Kidney capillary endothelial cell (primary cell): ENCODE data around the gene DDN.
A peak's percentile ranks its signal among the peaks of the same experiment; 100 is the strongest.

Experiments
- DNase-seq: peaks from one replicate; pipeline ENCODE4 v3.0.0-alpha.2; 2018; ENCODE audit warnings: low spot score

The DDN gene

GRCh38 chr12:49031573-49032161, 32.5 kb upstream of the DDN start:
- DNase-seq = no peak

DNA sequence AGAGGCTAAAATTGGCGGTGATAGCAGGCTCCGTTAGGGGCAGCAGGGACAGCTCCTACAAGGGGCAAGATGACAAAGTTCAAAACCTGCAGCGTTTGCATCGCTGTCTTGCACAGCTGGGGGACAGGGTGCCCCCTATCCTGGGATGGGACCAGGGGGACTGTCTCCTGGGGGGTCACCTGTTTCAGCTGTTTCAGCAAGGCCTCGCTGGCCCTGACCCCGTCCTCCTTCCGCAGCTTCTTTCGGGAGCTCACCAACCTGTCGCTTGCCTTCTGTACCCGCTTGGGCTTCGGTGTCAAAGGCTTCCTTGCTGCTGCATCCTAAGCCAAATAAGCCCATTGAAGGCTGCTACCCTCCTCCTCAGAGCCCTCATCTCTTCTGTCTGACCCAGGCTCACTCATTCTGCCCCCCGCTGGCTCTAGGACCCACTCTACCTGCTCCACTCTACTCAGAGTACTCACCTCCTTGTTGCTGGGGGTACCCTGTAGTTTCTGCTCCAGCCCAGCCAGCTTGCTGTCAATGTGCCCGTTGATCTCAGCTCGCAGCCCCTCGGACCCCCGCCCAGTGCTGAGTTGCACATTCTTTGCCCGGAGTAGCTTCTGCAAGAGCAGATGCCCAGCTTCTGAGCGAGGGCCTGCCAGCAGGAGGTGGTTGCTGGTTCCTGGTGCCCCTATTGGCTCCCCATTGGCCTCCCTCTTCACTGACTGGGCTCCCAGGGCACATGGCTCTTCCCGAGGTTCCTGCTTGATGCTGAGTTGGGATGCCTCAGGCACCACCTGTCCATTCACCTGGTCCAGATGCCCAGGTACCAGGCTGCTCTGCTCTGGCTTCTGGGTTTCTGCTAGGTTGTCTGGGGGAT, 31.8 kb upstream of the DDN start:
- no peak for DNase-seq

GRCh38 chr12:49030119-49030518, 30.9 kb upstream of the DDN start:
- DNase-seq = no peak

- DNase-seq = no peak
Observed at GRCh38 chr12:49028666-49029275, 29.6 kb upstream of the DDN start.

- DNase-seq = no peak
Observed at GRCh38 chr12:49027846-49028555, 28.8 kb upstream of the DDN start.

DNA sequence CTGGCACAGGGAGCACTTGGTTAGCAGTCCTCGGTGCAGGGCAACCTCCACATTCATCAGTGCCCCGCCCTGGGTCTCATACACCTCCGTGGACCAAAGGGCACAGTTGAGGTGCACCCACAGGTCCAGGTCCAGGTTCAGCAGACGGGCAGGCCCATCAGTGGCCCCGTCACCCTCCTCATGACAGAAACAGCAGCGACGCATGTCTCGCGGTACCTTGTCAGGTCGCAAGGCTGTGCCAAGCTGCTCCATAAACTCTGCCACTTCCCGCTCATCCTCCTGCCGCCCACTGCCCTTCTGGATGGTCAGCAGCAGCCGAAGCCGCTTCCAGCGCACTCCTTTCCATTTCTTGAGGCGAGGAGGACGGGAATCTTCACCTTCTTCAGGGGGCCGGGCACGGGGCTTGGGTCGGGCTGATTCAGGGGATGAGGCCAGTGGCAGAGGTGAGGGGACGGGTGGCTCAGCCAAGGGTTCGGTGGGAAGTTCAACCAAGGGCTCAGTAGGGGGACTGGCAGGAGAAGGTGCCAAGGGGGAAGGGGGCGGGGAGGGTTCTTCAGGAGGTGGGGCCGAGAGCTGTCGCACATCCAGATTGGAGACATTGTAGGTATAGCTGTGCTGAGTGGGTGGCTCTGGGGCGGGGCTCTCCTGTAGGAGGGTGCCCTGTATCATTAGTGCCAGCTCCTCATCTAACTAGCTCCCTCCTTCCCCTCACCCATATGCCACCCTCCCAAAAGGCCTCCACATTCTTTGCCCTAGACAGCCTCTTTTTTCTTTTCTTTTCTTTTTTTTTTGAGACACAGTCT, 27.7 kb upstream of the DDN start:
- no peak for DNase-seq

GRCh38 chr12:49026101-49026500, 26.9 kb upstream of the DDN start:
- no peak for DNase-seq

DNA sequence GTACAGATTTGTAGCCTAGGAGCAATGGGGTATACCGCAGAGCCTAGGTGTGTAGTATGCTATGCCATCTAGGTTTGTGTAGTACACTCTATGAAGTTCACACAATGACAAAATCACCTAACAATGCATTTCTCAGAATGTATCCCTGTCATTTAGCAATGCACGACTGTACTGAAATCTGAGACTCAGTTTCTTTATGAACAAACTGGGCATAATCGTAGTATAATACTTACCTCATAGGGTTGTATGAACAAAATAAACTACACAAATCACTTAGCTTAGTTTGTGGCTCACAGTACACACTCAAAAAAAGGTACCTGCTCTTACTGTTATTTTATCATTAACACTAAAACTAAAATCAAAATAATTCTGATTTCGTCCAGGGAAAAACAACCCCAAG, 26.3 kb upstream of the DDN start:
- DNase-seq = no peak

- DNase-seq = no peak
Observed at GRCh38 chr12:49024543-49024942, 25.4 kb upstream of the DDN start.

DNA sequence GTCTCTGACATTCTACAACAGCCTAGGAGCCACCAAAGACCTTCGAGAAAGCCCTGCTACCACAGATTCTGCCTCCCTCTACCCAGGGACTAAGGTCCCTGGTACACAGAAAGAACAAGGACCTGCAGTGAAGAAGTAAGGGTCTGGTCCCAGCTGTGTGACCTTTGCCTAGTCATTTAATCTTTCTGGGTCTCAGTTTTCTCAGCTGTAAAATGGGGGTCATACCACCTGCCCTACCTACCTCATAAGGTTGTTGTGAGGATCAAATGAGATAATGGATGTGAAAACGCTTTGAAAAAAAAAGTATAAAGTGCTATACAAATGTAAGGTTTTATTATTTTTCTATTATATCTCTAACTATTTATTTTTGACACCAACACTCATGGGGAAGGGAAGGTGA, 24.6 kb upstream of the DDN start:
- no peak for DNase-seq

GRCh38 chr12:49022558-49023178, 23.5 kb upstream of the DDN start:
- no peak for DNase-seq

DNA sequence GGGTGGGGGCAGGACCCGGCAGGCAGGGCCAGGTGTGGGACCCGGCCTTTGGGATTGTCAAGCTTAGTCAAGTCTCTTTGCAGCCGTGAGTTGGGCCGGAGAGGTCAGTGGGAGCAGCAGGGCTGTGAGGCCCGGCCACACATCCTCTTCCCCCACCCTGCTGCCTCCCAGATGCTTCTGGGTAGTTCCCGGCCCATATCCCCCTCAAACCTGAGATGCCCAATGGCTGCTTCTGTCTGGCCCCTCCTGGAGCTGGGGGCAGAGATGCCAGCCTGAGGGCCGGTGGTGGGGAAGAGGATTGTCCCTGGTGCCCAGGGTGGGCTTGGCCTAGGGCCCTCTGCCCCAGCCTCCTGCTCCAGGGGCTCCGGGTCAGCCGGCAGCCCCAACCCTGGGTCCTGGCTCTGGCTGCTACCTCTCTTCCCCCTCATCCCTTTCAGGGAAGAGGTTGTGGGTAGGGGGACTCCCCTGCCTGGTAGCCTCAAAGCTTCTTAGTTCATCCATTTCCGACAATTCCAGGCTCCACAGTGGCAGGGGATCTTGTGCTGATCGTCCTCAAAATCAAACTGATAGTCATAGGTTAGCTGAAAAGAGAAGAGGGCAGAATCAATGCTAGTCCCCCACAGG, 22.2 kb upstream of the DDN start:
- no peak for DNase-seq

- DNase-seq = no peak
Observed at GRCh38 chr12:49020441-49020840, 21.3 kb upstream of the DDN start.

- DNase-seq = no peak
Observed at GRCh38 chr12:49019443-49020324, 20.5 kb upstream of the DDN start.

DNA sequence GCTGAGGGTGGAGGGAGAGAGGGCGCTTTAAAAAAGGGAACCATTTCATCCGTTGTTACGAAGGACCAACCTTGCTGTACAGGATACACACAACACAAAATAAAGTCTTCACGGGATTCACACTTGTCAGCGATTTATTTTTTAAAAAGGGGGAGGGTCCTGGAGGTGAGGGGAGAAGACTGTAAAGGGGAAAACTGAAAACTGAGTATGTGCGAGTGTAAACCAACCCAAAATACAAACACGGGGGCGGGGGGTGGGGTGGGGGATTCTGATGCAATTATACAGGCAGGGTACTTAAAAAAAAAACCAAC, 19.9 kb upstream of the DDN start:
- no peak for DNase-seq

DNA sequence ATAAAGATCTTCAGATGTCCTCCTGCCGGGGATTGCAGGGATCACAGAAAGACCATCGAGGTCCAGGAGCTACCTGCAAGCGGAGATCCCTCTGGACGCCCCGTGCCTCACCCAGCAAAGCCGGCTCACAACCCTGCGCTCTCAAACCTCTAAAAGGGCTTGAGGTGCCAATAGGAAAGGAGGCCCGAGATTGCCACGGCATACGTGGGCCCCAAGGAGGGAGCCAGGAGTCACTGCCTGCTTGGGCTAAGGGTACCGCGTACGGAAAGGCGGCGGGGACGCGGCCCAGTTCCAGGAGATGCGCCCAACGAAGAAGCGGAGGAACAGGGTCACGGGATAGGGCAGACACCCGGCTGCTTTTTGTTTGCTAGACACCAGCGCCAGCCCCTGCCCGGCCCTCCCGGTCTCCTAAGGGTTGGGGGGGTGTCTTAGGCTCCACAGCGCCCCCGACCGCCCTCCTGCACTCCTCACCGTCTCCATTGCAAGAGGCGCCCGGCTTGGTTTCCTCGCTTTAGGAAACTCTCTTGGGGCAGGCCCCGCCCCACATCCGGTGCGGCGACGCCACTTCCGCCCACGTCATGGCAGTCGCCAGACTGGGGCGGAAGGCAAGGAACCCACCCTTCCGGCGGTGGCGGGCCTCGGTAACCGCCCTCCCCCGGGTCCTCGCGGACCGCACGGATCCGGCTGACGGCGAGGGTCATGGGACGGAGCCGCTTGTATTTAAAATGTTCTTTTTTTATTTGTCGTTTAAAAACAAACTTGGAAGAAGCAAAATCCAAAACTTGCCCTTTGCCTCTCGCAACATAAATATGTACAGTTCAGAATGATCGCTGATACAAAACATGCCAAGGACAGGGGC, 19.3 kb upstream of the DDN start, which contains the start of gene PRKAG1:
TSS of gene PRKAG1 (minus strand) at position 516 of the 859 bp plus-strand sequence. CDS start at position 480, 36 bp downstream.
- peak; percentile 94 for DNase-seq

- no peak for DNase-seq
Observed at GRCh38 chr12:49017891-49018260, 18.7 kb upstream of the DDN start.

DNA sequence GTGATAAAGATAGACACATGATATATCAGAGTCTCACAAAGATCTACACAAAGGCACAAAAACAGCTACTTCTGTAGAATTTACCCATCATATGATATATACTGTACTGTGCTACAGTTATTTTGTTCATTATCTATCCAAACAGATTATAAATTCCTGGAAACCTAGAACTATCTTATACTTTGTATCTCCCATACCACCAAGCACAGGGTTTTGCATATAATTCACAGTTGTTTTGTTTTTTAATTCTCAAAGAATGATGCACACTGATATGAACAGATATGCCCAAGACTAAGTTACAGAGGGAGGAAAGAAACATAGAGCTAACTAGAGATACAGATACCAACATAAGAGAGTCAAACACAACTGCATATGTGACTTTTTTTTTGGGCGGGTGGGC, 16.0 kb upstream of the DDN start:
- no peak for DNase-seq

GRCh38 chr12:49014547-49014946, 15.4 kb upstream of the DDN start:
- DNase-seq = no peak
